B cell (primary cell): ENCODE data around the gene RIMBP3B. TPM values are rescaled to one million over a fixed set of nuclear protein-coding genes. Genes with fewer than 3 reads are reported as not detected.
"Not testable (repeated sequence)": the region's sequence is repeated elsewhere in the genome, so short reads cannot be mapped to it uniquely, and the experiment has no call there.

ENCODE experiments used
- ATAC-seq: fragments of 200-7000 bp; cut with Tn5 transposase; one replicate; pipeline ENCODE4 v1.10.0; 2021; ENCODE audit warnings: low read depth, mild to moderate bottlenecking, moderate number of reproducible peaks, moderate library complexity
- CTCF ChIA-PET: fragments of 350-600 bp; sonication (Branson Sonifier 250); formaldehyde crosslinking; loops from one replicate; lab custom pipeline; 2021; ENCODE audit warnings: antibody characterized with exemption, inconsistent platforms; lab: Charles Lee
- POLR2A ChIA-PET: fragments of 350-600 bp; sonication (Branson Sonifier 250); formaldehyde crosslinking; loops from one replicate; lab custom pipeline; 2021; ENCODE audit warnings: antibody characterized with exemption; lab: Charles Lee
- DNase-seq: peaks from one replicate; pipeline ENCODE4 v3.0.0; 2013
- H2AFZ ChIP-seq: 2 replicates; pipeline ENCODE4 v1.6.1; 2012; ENCODE audit warnings: mild to moderate bottlenecking, low read depth, low read length; ENCODE audit not compliant: insufficient read depth, poor library complexity, severe bottlenecking
- H3K27ac ChIP-seq, 2 donors: 1 replicate in 1 of 2; 2 replicates in 1 of 2; pipeline ENCODE4 v1.5.1; 2012 to 2013; ENCODE audit warnings: low read length in 2 of 2, mild to moderate bottlenecking in 2 of 2, moderate library complexity in 1 of 2
- H3K27me3 ChIP-seq, 4 experiments: fragments of 200-600 bp in 1 of 4; sonication (generic) in 1 of 4; replicated peaks in 1 of 4; 1 replicate in 2 of 4; 2 replicates in 2 of 4; pipeline versions ENCODE4 v1.6.1 to v1.7.0; 2013 to 2016; ENCODE audit warnings: low read length in 3 of 4, mild to moderate bottlenecking in 2 of 4, mixed read lengths in 1 of 4, moderate library complexity in 1 of 4; ENCODE audit not compliant: insufficient read depth in 4 of 4, control insufficient read depth in 3 of 4; ENCODE audit errors: control extremely low read depth in 1 of 4
- H3K36me3 ChIP-seq, 2 experiments: replicated peaks in 1 of 2; 1 replicate in 1 of 2; 2 replicates in 1 of 2; pipeline versions ENCODE4 v1.6.1 to v1.7.1; 2013; ENCODE audit warnings: low read length in 1 of 2; ENCODE audit not compliant: insufficient read depth in 2 of 2, control insufficient read depth in 1 of 2; ENCODE audit errors: control extremely low read depth in 1 of 2, extremely low read depth in 1 of 2
- H3K4me1 ChIP-seq, 2 donors: fragments of 200-600 bp in 1 of 2; sonication (generic) in 1 of 2; 1 replicate in 1 of 2; 2 replicates in 1 of 2; pipeline versions ENCODE4 v1.5.1 to v1.6.1; 2013 to 2017; ENCODE audit warnings: low read length in 2 of 2; ENCODE audit not compliant: control insufficient read depth in 2 of 2, insufficient read depth in 2 of 2
- H3K4me2 ChIP-seq: replicated peaks from 2 replicates; pipeline ENCODE3; 2012; ENCODE audit warnings: mild to moderate bottlenecking, low read depth, low read length; ENCODE audit not compliant: poor library complexity, severe bottlenecking
- H3K4me3 ChIP-seq, 5 experiments: fragments of 200-600 bp in 1 of 5; sonication (generic) in 1 of 5; 1 replicate in 3 of 5; 2 replicates in 2 of 5; pipeline versions ENCODE4 v1.5.1 to v1.7.0; 2011 to 2016; ENCODE audit warnings: low read length in 4 of 5, mild to moderate bottlenecking in 4 of 5, low read depth in 2 of 5, control low read depth in 1 of 5, moderate library complexity in 1 of 5; ENCODE audit not compliant: insufficient read depth in 1 of 5; ENCODE audit errors: control extremely low read depth in 1 of 5, extremely low read depth in 1 of 5
- H3K79me2 ChIP-seq: fragments of 200-600 bp; sonication (generic); one replicate; pipeline ENCODE4 v1.6.0; 2016; ENCODE audit warnings: low read length; ENCODE audit not compliant: control insufficient read depth, insufficient read depth
- H3K9ac ChIP-seq: fragments of 200-600 bp; sonication (generic); 2 replicates; pipeline ENCODE4 v1.6.1; 2017; ENCODE audit warnings: mild to moderate bottlenecking, low read length, moderate library complexity
- H3K9me3 ChIP-seq, 3 donors: one replicate each; pipeline versions ENCODE4 v1.6.1 to v1.7.1; 2013; ENCODE audit warnings: low read length in 2 of 3; ENCODE audit not compliant: control insufficient read depth in 2 of 3, insufficient read depth in 1 of 3; ENCODE audit errors: control extremely low read depth in 1 of 3
- H4K20me1 ChIP-seq: 2 replicates; pipeline ENCODE4 v1.6.0; 2012; ENCODE audit warnings: mild to moderate bottlenecking, low read length; ENCODE audit not compliant: insufficient read depth, control insufficient read depth, poor library complexity, severe bottlenecking
- H3K27ac Mint-ChIP-seq: one replicate; pipeline ENCODE4 v1.8.0; 2021; ENCODE audit warnings: mixed read lengths
- H3K27me3 Mint-ChIP-seq: one replicate; pipeline ENCODE4 v1.8.0; 2021; ENCODE audit warnings: mixed read lengths
- H3K4me1 Mint-ChIP-seq: one replicate; pipeline ENCODE4 v1.8.0; 2021; ENCODE audit warnings: mixed read lengths
- H3K4me3 Mint-ChIP-seq: one replicate; pipeline ENCODE4 v1.8.0; 2021; ENCODE audit warnings: mixed read lengths
- H3K9me3 Mint-ChIP-seq: one replicate; pipeline ENCODE4 v1.8.0; 2022; ENCODE audit warnings: mixed read lengths; ENCODE audit not compliant: insufficient read depth
- WGBS: methylation state at CpG from one replicate; pipeline ENCODE4 v1.1.5; 2013; ENCODE audit warnings: missing lambda C conversion rate; ENCODE audit not compliant: insufficient coverage; 5-methylcytosine and 5-hydroxymethylcytosine counted together
- intact Hi-C: fragments of 100-400 bp; cut with micrococcal nuclease; formaldehyde crosslinking; loops from one replicate; pipeline ENCODE4 v1.10.0; 2022
- polyA plus RNA-seq: library from polyadenylated mRNA; depleted of rRNA; stranded (reverse); fragments of >200 nt; gene quantifications from 2 replicates; pipeline ENCODE4 v1.2.3, GENCODE V29; 2012
- total RNA-seq, 2 donors: library from RNA; stranded (reverse); fragments of 120-200 nt in 1 of 2; gene quantifications; 1 replicate in 1 of 2; 2 replicates in 1 of 2; pipeline versions ENCODE4 v1.2.3 to v1.2.4, GENCODE V29; 2013 to 2022

The RIMBP3B gene
- total and polyA plus RNA-seq, 2 donors (not counting 1 experiment from before 2014, with no cell fraction given): 1.6 TPM; not detected in 1

DNA sequence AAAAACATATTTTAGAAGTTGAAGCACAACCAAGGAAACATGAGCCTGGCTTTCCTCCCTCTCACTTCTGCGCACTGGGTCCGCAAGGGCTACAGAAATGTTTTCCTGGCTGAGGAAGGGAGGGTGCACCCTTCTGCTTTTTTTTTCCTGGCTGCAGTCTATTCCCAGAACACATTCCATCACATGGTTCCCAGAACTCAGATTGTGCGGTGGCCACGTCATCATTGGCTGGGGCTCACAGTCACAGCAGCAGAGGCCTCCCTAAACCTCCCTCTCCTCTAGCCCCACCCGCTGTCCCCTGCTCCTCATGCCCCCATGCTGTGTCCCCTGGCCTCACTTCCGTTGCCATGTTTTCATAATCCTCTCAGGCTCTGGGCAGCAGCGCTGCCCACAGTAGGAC lies 5.9 kb downstream of the RIMBP3B start:
- H3K27ac Mint-ChIP-seq, H3K4me3 Mint-ChIP-seq, DNase-seq, H3K27me3 Mint-ChIP-seq, H3K9me3 ChIP-seq, H3K4me2 ChIP-seq, CTCF ChIA-PET, H3K27me3 ChIP-seq, H3K4me3 ChIP-seq, H3K4me1 Mint-ChIP-seq, H3K27ac ChIP-seq, H2AFZ ChIP-seq, intact Hi-C loops, H4K20me1 ChIP-seq, H3K36me3 ChIP-seq, H3K9me3 Mint-ChIP-seq, H3K9ac ChIP-seq, H3K4me1 ChIP-seq, POLR2A ChIA-PET, H3K79me2 ChIP-seq, ATAC-seq: not testable (repeated sequence)
- no CpG with 5 or more reads among the region's 7 CpGs for WGBS

DNA sequence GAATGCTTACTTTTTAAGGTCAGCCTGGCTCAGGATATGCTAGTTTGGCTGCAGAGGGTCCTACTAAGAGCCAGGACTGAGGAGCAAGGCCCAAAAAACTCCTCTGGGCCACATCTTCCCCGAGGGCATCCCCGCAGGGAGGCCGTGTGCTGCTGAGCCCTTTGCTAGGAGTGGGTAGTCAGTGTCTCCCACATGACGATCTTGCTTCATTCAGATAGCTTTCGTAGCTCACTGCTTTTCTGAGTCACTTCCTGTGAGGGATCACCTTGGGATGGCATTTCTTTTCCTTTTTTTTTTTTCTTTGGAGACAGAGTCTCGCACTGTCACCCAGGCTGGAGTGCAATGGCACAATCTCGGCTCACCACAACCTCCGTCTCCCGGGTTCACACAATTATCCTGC lies 6.5 kb downstream of the RIMBP3B start:
- H3K27ac Mint-ChIP-seq, H2AFZ ChIP-seq, intact Hi-C loops, H3K4me1 Mint-ChIP-seq, DNase-seq, H3K4me3 Mint-ChIP-seq, POLR2A ChIA-PET, H3K4me3 ChIP-seq, H3K9me3 ChIP-seq, H3K27me3 ChIP-seq, H3K27ac ChIP-seq, H4K20me1 ChIP-seq, H3K9me3 Mint-ChIP-seq, CTCF ChIA-PET, H3K79me2 ChIP-seq, ATAC-seq, H3K4me1 ChIP-seq, H3K27me3 Mint-ChIP-seq, H3K36me3 ChIP-seq, H3K4me2 ChIP-seq, H3K9ac ChIP-seq: not testable (repeated sequence)
- no CpG with 5 or more reads among the region's 9 CpGs for WGBS

DNA sequence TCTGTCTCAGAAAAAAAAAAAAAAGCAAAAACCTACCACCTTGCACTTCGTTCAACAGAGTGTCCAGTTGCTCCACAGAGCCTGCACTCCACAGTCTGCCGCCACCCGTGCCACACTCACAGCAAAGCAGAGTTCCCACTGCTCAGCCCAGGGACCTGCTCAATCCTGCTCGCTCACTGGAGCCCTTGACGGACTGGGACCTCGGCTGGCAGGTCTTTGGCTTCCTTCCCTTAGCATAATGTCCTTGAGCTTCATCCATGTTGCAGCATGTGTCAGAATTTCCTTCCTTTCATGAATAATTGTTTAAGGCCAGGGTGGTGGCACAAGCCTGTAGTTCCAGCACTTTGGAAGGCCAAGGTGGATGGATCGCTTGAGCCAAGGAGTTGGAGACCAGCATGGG lies 11.1 kb downstream of the RIMBP3B start:
- POLR2A ChIA-PET, H3K4me3 Mint-ChIP-seq, H3K4me2 ChIP-seq, H3K27me3 ChIP-seq, H3K79me2 ChIP-seq, H3K4me3 ChIP-seq, H3K4me1 ChIP-seq, H3K9me3 ChIP-seq, H3K27me3 Mint-ChIP-seq, H3K9ac ChIP-seq, H3K27ac Mint-ChIP-seq, CTCF ChIA-PET, H2AFZ ChIP-seq, DNase-seq, ATAC-seq, H3K36me3 ChIP-seq, H4K20me1 ChIP-seq, H3K4me1 Mint-ChIP-seq, intact Hi-C loops, H3K9me3 Mint-ChIP-seq, H3K27ac ChIP-seq: not testable (repeated sequence)
- WGBS: no CpG with 5 or more reads among the region's 7 CpGs

GRCh38 chr22:21401197-21401969 lies 17.8 kb downstream of the RIMBP3B start:
- H4K20me1 ChIP-seq, H3K27ac Mint-ChIP-seq, H2AFZ ChIP-seq, H3K4me2 ChIP-seq, ATAC-seq, H3K9ac ChIP-seq, H3K4me3 Mint-ChIP-seq, H3K9me3 ChIP-seq, DNase-seq, H3K4me1 Mint-ChIP-seq, H3K4me3 ChIP-seq, intact Hi-C loops, CTCF ChIA-PET, H3K36me3 ChIP-seq, H3K79me2 ChIP-seq, H3K27ac ChIP-seq, H3K4me1 ChIP-seq, POLR2A ChIA-PET, H3K27me3 ChIP-seq, H3K27me3 Mint-ChIP-seq, H3K9me3 Mint-ChIP-seq: not testable (repeated sequence)
- WGBS: no CpG with 5 or more reads among the region's 21 CpGs
